ENCODE measurements around the gene RELCH.

RELCH gene

DNA sequence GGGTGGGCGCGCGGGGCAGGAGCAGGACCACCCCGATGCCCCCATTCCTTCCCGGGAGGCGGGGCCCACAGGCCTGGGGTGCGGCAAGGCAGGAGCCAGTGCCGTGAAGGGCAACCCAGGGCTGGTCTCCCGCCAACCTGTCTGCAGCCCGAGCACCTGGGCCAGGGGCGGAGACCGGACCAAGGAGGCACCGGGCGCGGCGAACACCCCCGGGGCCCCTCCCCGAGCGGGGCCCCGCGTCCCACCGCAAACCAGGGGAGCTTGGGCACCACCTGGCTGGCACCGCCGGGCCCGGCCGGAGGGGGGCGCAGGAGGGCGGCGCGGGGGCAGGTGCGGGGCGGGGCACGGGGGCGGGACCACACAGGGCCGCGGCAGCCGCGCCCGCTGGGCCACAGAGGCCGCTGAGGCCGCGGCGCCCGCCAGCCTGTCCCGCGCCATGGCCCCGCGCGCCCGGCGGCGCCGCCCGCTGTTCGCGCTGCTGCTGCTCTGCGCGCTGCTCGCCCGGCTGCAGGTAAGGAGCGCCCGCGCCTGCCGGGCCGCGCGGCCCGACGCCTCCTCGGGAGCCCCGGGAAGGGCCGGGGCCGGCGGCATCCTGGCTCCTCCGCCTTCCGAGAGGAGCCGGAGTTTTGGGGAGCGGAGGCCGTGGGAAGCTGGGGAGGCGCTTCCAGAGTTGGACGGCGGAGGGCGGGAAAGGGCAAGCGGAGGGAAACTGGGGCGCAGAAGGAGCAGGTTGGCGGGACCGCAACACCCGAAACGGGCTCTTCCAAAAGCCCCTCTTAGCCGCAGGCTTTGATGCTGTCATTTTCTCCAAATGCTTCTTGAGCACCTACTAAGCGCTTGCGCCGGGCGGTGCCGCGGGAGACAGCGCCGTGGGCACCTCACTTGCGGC is 138.1 kb downstream of the RELCH start, which contains the start of gene TNFRSF11A:
Gene TNFRSF11A (plus strand): TSS at position 394 of the 889 bp plus-strand sequence. CDS start 43 bp downstream, at position 437.
- DNase-seq (ENCODE audit: low read depth), result no peak
- peak within 1 kb of the TSS; percentile 62 for H3K4me3 ChIP-seq (ENCODE audit: low read length)

GRCh38 chr18:62325806-62326645 is 139.0 kb downstream of the RELCH start:
- DNase-seq (ENCODE audit: low read depth), result no peak
- TF ChIP-seq, protein P1, sequence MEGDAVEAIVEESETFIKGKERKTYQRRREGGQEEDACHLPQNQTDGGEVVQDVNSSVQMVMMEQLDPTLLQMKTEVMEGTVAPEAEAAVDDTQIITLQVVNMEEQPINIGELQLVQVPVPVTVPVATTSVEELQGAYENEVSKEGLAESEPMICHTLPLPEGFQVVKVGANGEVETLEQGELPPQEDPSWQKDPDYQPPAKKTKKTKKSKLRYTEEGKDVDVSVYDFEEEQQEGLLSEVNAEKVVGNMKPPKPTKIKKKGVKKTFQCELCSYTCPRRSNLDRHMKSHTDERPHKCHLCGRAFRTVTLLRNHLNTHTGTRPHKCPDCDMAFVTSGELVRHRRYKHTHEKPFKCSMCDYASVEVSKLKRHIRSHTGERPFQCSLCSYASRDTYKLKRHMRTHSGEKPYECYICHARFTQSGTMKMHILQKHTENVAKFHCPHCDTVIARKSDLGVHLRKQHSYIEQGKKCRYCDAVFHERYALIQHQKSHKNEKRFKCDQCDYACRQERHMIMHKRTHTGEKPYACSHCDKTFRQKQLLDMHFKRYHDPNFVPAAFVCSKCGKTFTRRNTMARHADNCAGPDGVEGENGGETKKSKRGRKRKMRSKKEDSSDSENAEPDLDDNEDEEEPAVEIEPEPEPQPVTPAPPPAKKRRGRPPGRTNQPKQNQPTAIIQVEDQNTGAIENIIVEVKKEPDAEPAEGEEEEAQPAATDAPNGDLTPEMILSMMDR (conservative IDR thresholded peaks at IDR 0.05; ENCODE audit: low read depth, low read length), result no peak

More for the DNA sequence above, 138.1 kb downstream of the RELCH start, which contains the start of gene TNFRSF11A:
- TF ChIP-seq, protein P1 (conservative IDR thresholded peaks at IDR 0.05; ENCODE audit: low read depth, low read length), result peak; percentile 8

DNA sequence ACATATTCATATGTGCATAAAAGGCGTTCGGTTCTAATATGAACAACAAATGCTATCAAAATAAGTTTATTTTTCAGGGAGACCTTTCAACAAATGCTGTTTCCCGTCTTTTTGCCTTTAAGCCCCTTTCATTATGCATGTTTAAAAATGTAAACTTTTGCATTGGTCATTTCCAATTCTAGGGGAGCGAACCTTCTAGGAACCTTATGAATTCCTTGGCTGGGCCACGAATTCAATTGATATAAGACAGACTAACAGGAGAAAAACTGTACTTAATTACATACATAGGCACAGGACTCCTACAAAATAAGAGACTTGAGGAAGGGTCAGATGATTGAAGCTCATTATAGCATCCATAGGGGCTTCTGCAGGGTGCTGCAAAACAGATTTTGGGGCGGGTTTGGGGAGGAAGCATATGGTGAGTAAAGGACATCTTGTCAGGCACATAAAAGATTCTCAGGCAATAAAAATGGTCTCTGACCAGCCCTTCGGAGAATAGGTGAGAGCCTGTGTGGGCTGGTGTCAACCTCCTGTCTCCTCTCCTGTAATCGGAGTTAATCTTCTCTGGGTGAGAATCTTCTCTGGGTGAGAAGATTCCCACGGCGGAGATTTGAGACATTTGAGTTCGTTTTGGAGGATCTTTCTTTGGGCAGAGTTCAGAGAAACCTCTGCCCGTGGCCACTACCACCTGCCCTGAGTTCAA is 139.7 kb downstream of the RELCH start:
- no peak overlapping the region for H3K4me3 ChIP-seq (ENCODE audit: low read length)
- DNase-seq (ENCODE audit: low read depth), result no peak
- TF ChIP-seq, protein P1 (conservative IDR thresholded peaks at IDR 0.05; ENCODE audit: low read depth, low read length), result no peak

More at GRCh38 chr18:62325806-62326645, 139.0 kb downstream of the RELCH start:
- peak overlapping the region; percentile 62 for H3K4me3 ChIP-seq (ENCODE audit: low read length)

GRCh38 chr18:62327977-62328376 is 140.9 kb downstream of the RELCH start:
- H3K4me3 ChIP-seq (ENCODE audit: low read length), result no peak overlapping the region
- TF ChIP-seq, protein P1 (conservative IDR thresholded peaks at IDR 0.05; ENCODE audit: low read depth, low read length), result no peak
- DNase-seq (ENCODE audit: low read depth), result no peak

DNA sequence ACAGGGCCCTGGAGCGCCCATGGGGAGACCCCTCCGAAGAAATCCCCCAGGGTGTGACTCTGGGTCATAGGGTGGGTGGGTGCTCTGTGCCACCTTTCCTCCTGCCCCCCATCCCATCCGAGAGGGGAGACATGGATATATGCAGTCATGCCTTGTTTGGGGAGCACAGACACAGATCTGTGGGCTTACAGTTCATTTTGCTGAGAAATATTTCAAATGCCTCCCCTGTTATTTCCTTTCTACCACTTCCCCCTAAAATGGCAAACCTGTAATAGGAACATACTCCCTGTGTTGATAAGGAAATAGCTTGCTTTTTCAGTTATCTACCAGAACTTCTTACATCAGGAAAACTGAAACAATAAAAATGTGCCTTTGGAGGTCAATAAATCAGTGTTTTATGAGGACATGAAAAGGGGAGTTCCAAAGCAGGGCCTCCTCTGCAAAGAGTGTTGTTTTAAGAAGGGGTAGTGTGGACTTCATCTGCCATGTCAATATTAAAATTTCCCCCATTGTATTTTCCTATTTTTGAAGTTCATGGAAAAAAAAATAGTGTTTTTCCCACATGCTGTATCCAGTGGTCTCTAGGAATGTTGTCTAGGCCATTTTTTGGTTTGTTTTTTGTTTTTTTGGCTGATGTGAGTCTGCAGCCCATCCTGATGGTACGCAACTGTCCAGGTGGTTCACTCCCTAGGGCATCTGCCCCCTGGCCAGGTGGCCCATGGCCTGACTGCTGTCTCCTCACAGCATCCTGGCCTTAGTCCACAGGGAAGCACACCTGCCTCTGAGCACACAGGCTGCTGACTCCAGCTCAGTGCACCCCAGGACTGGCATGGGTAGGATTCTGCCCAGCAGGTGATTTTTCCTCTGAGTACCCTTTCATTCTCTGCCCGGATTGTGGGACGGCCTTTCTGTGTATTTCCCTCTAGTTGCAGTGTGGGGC is 141.8 kb downstream of the RELCH start:
- no peak for DNase-seq (ENCODE audit: low read depth)
- TF ChIP-seq, protein P1 (conservative IDR thresholded peaks at IDR 0.05; ENCODE audit: low read depth, low read length), result no peak

More for the DNA sequence above, 141.8 kb downstream of the RELCH start:
- no peak overlapping the region for H3K4me3 ChIP-seq (ENCODE audit: low read length)
